Left colon (tissue), 2 donors: ENCODE results near the gene DYNLL2. TPM values are rescaled to one million over a fixed set of nuclear protein-coding genes. Genes with fewer than 3 reads are reported as not detected.
A peak's percentile ranks its signal among the peaks of the same experiment; 100 is the strongest.
"Not testable (repeated sequence)": the region's sequence is repeated elsewhere in the genome, so short reads cannot be mapped to it uniquely, and the experiment has no call there.

Experiments used
- ATAC-seq: fragments of 200-7000 bp; cut with Tn5 transposase; one replicate; pipeline ENCODE4 v1.9.1; 2020; ENCODE audit warnings: mild to moderate bottlenecking, moderate library complexity
- DNase-seq, 2 donors: peaks; one replicate each; pipeline ENCODE4 v3.0.0-alpha.2; 2020
- intact Hi-C, 2 donors: fragments of 100-400 bp; cut with DNase I in 1 of 2; cut with micrococcal nuclease in 1 of 2; formaldehyde crosslinking; loops; one replicate each; pipeline versions ENCODE4 v1.11.2 to v1.14.0; 2022; cut with DNase I, micrococcal nuclease
- total RNA-seq, 2 donors: library from RNA; stranded (reverse); fragmentation: NEBNext Ultra II Directional; extraction: Animal tissue kit (Norgen Biotek cat#: 25700); gene quantifications; one replicate each; pipeline ENCODE4 v1.2.1, GENCODE V29; 2021
- donor health status: DM: no; HTN: no; CAD: no.
- donor health status: DM: yes; HTN: yes; CAD: no.

The DYNLL2 gene
- total RNA-seq, 2 donors from 2014 or later, result 35.0 to 35.9 TPM

DNA sequence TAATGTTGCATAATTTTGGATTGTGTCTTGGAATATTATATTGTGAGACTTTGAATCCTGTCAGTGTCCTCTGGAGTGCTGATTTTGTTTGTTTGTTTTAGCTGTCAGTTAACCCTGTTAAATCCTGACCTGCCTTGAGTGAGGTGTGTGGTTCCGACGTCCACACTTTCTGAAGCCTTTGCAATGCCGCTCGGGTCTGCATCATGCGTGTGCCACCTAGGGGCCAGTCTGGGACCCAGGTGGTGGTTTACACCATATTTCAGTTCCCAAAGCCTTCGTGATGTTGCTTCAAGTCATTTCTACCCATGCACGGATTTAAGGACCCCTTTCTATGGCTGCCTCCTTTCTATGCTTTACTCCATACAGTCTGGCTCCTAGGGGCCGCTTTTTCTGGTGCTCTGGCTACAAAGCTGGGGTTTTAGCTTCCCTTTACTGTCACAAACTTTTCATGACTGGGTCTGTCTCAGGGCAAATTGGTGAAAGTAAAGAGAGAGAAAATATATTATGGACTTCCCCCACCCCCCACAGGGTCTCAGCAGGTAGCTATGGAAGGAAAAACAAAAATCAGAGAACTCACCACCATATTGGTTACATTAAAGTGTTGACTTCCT, 53.6 kb downstream of the DYNLL2 start:
- intact Hi-C loops, result no loop called here
- ATAC-seq (no peak), DNase-seq (peak in 1 of 2 donors; percentile 13)

DNA sequence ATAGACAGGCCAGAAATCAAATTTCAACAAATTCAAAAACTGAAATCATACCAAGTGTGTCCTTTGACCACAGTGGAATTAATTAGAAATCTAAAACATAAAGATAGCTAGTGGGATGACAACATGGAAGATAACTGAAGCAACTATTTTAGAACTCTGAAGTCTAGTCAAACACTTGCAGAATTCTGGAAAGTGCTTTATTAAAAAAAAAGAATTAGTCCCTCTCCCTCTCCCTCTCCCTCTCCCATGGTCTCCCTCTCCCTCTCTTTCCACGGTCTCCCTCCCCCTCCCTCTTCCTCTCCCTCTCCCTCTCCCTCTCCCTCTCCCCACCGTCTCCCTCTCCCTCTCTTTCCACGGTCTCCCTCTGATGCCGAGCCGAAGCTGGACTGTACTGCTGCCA, 58.3 kb downstream of the DYNLL2 start:
- DNase-seq (no peak), ATAC-seq (no peak)
- intact Hi-C loops, result no loop called here

DNA sequence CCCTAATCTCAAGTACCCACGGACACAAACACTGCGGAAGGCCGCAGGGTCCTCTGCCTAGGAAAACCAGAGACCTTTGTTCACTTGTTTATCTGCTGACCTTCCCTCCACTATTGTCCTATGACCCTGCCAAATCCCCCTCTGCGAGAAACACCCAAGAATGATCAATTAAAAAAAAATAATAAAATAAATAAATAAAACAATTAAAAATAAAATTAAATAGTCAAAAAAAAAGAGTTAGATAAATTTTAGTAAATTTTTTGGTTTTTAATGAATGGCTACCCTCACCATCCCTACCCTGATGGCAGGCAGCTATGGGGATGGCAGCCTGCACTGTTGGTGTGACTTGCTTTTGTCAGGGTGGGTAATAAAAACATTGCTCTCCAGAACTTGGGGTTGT, 60.1 kb downstream of the DYNLL2 start:
- ATAC-seq, DNase-seq, intact Hi-C loops: not testable (repeated sequence)

DNA sequence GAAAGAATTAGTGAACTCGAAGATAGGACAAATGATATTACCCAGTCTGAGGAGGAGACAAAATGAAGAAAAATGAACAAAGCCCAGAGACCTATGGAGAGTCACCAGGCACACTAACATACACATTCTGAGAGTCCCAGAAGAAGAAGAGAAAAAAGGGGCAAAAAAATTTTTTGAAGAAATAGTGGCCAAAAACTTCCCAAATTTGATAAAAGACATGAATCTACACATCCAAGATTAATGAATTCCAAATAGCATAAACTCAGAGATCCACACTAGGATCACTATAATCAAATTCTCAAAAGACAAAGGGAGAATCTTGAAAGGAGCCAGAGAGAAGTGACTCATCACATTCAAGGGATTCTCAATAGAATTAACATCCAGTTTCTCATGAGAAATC, 61.6 kb downstream of the DYNLL2 start:
- intact Hi-C loops, result no loop called here
- DNase-seq, result no peak
- no peak for ATAC-seq

Other genes starting within 250 kb of the DYNLL2 start
- 10 to 100 TPM; 18.0 to 21.3 TPM for gene MRPS23, start 233.4 kb upstream of the DYNLL2 start, total RNA-seq
- gene CUEDC1, start 128.0 kb upstream of the DYNLL2 start, total RNA-seq, result 10 to 100 TPM; 16.5 to 29.6 TPM
- 10 to 100 TPM; 38.9 to 53.3 TPM for gene VEZF1, start 95.2 kb upstream of the DYNLL2 start, total RNA-seq
- gene SRSF1, start 76.2 kb upstream of the DYNLL2 start, total RNA-seq, result 100 to 1,000 TPM; 148 to 159 TPM
- not detected for gene OR4D1, start 65.0 kb downstream of the DYNLL2 start, total RNA-seq
- not detected for gene OR4D2, start 83.6 kb downstream of the DYNLL2 start, total RNA-seq
- not detected for gene EPX, start 109.3 kb downstream of the DYNLL2 start, total RNA-seq
- 10 to 100 TPM; 12.5 to 15.0 TPM for gene MKS1, start 135.8 kb downstream of the DYNLL2 start, total RNA-seq
- not detected for gene LPO, start 155.2 kb downstream of the DYNLL2 start, total RNA-seq
- under 1 TPM in 1 of 2 donors, not detected in 1; 0.45 TPM for gene MPO, start 197.5 kb downstream of the DYNLL2 start, total RNA-seq
- 1 to 10 TPM; 6.1 to 7.9 TPM for gene TSPOAP1, start 245.4 kb downstream of the DYNLL2 start, total RNA-seq